Measurements from ENCODE around the gene LHFPL6. TPM values are rescaled to one million over a fixed set of nuclear protein-coding genes. Genes with fewer than 3 reads are reported as not detected.

The LHFPL6 gene
- total and polyA plus RNA-seq, 10 of the 15 experiments (the other 5 are each of a cell fraction or from before 2014, with no cell fraction given): 0.11 to 4.6 (median 0.41) TPM

DNA sequence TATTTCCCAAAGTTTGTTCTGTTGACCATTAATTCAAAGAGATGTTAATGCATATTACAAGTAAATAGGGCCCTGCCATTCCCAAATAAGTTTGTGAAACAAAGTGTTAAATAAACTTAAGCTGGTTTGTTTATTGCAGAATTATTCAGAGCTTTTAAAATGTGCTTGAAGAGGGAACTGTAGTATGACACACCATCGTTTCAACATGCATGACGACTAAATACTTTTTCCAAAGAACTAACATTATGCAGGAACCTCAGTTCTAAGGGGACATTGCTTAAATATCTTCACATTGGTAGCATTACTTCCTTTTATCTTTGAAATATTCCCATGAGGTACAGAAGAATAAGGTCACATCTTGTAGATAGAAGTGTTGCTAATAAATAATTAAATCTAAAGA is 14.6 kb downstream of the LHFPL6 start:
- no peak for ATAC-seq
- Histone ChIP-seq H3K4me2 (ENCODE audit: control insufficient read depth, insufficient read depth) (no peak overlapping the region), H3K27me3 (replicated peaks in 1 of 2; ENCODE audit: control insufficient read depth in 2 of 2, insufficient read depth in 2 of 2, low read length in 1 of 2) (no peaks in the 10 kb centered on the region), H3K9ac (ENCODE audit: control insufficient read depth, insufficient read depth, low read length) (no peak overlapping the region), H3K9me3 (replicated peaks; ENCODE audit: control insufficient read depth, insufficient read depth, low read length) (no peaks in the 10 kb centered on the region), H3K4me3 (no peak overlapping the region), H3K79me2 (ENCODE audit: control insufficient read depth, insufficient read depth, low read length) (no peaks in the 10 kb centered on the region), H4K20me1 (ENCODE audit: control insufficient read depth, insufficient read depth) (no peaks in the 10 kb centered on the region), H3K36me3 (ENCODE audit: control insufficient read depth in 2 of 2, insufficient read depth in 2 of 2, low read length in 1 of 2) (no peaks in the 10 kb centered on the region), H3K4me1 (ENCODE audit: control insufficient read depth, insufficient read depth, low read length) (no peaks in the 10 kb centered on the region), H2AFZ (ENCODE audit: control insufficient read depth, low read depth, low read length) (no peak overlapping the region), H3K27ac (ENCODE audit: control insufficient read depth, insufficient read depth) (no peak overlapping the region)
- no peak for DNase-seq (ENCODE audit: low read depth, low spot score)
- in situ Hi-C loops (cut with MboI): no loop called here
- POLR2A ChIA-PET: no interaction called here
- no TSS peak for BruUV-seq (replicated peaks)
- intact Hi-C loops (cut with micrococcal nuclease; ENCODE audit: unreplicated experiment): no loop called here
- CTCF ChIA-PET: interaction anchor here (0.9 to 1.6 kb wide), 4 partner anchors 10 to 24 kb away, joined by 3 to 4 read pairs (median 4); no protein-coding TSS in a partner anchor
- WGBS (ENCODE audit: insufficient coverage, insufficient replicate concordance, low lambda C conversion rate, missing lambda C conversion rate): 38% methylated on average over 2 of the region's 2 CpGs
- FAIRE-seq: no peak
- SMC1A ChIA-PET (ENCODE audit: uncharacterized antibody, unreplicated experiment): interaction anchor here (1.1 to 2.0 kb wide), 4 partner anchors 8 to 138 kb away, joined by 3 to 8 read pairs (median 4); no protein-coding TSS in a partner anchor
- RAD21 ChIA-PET (ENCODE audit: unreplicated experiment): no interaction called here
- TF ChIP-seq KAT2A (conservative IDR thresholded peaks at IDR 0.05; ENCODE audit: control insufficient read depth, low read depth, low read length): no peak
- TF ChIP-seq, protein P1, sequence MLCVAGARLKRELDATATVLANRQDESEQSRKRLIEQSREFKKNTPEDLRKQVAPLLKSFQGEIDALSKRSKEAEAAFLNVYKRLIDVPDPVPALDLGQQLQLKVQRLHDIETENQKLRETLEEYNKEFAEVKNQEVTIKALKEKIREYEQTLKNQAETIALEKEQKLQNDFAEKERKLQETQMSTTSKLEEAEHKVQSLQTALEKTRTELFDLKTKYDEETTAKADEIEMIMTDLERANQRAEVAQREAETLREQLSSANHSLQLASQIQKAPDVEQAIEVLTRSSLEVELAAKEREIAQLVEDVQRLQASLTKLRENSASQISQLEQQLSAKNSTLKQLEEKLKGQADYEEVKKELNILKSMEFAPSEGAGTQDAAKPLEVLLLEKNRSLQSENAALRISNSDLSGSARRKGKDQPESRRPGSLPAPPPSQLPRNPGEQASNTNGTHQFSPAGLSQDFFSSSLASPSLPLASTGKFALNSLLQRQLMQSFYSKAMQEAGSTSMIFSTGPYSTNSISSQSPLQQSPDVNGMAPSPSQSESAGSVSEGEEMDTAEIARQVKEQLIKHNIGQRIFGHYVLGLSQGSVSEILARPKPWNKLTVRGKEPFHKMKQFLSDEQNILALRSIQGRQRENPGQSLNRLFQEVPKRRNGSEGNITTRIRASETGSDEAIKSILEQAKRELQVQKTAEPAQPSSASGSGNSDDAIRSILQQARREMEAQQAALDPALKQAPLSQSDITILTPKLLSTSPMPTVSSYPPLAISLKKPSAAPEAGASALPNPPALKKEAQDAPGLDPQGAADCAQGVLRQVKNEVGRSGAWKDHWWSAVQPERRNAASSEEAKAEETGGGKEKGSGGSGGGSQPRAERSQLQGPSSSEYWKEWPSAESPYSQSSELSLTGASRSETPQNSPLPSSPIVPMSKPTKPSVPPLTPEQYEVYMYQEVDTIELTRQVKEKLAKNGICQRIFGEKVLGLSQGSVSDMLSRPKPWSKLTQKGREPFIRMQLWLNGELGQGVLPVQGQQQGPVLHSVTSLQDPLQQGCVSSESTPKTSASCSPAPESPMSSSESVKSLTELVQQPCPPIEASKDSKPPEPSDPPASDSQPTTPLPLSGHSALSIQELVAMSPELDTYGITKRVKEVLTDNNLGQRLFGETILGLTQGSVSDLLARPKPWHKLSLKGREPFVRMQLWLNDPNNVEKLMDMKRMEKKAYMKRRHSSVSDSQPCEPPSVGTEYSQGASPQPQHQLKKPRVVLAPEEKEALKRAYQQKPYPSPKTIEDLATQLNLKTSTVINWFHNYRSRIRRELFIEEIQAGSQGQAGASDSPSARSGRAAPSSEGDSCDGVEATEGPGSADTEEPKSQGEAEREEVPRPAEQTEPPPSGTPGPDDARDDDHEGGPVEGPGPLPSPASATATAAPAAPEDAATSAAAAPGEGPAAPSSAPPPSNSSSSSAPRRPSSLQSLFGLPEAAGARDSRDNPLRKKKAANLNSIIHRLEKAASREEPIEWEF (IDR thresholded peaks at IDR 0.05; ENCODE audit: insufficient replicate concordance, low read depth, low read length): no peak
- TF ChIP-seq, protein P2, sequence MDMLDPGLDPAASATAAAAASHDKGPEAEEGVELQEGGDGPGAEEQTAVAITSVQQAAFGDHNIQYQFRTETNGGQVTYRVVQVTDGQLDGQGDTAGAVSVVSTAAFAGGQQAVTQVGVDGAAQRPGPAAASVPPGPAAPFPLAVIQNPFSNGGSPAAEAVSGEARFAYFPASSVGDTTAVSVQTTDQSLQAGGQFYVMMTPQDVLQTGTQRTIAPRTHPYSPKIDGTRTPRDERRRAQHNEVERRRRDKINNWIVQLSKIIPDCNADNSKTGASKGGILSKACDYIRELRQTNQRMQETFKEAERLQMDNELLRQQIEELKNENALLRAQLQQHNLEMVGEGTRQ (IDR thresholded peaks at IDR 0.05; ENCODE audit: borderline replicate concordance, low read depth, low read length): no peak
- TF ChIP-seq TBL1XR1 (IDR thresholded peaks at IDR 0.05; ENCODE audit: low read depth, low read length): no peak
- TF ChIP-seq, protein P3, sequence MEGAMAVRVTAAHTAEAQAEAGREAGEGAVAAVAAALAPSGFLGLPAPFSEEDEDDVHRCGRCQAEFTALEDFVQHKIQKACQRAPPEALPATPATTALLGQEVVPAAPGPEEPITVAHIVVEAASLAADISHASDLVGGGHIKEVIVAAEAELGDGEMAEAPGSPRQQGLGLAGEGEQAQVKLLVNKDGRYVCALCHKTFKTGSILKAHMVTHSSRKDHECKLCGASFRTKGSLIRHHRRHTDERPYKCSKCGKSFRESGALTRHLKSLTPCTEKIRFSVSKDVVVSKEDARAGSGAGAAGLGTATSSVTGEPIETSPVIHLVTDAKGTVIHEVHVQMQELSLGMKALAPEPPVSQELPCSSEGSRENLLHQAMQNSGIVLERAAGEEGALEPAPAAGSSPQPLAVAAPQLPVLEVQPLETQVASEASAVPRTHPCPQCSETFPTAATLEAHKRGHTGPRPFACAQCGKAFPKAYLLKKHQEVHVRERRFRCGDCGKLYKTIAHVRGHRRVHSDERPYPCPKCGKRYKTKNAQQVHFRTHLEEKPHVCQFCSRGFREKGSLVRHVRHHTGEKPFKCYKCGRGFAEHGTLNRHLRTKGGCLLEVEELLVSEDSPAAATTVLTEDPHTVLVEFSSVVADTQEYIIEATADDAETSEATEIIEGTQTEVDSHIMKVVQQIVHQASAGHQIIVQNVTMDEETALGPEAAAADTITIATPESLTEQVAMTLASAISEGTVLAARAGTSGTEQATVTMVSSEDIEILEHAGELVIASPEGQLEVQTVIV (IDR thresholded peaks at IDR 0.05; ENCODE audit: borderline replicate concordance, partially characterized antibody): no peak
- TF ChIP-seq CHD2 (IDR thresholded peaks at IDR 0.05; ENCODE audit: borderline replicate concordance, low read depth, low read length): no peak
- TF ChIP-seq SMAD5 (IDR thresholded peaks at IDR 0.05; ENCODE audit: low read depth): no peak
- no peak for TF ChIP-seq ZZZ3 (IDR thresholded peaks at IDR 0.05; ENCODE audit: control insufficient read depth, insufficient read length, low read depth)
- no peak for TF ChIP-seq CHD1 (IDR thresholded peaks at IDR 0.05; ENCODE audit: low read depth, low read length)
- TF ChIP-seq RAD21 (IDR thresholded peaks at IDR 0.05; ENCODE audit: insufficient read depth, low read depth, low read length): no peak
- TF ChIP-seq MYB (IDR thresholded peaks at IDR 0.05; ENCODE audit: borderline replicate concordance, low read depth, low read length): no peak
- TF ChIP-seq NFIC (IDR thresholded peaks at IDR 0.05; ENCODE audit: low read depth, low read length): no peak
- no peak for TF ChIP-seq NR2C2 (IDR thresholded peaks at IDR 0.05; ENCODE audit: borderline replicate concordance, control insufficient read depth, insufficient read length, low read depth)
